ENCODE data around the gene DNAH6.

Gene DNAH6

GRCh38 chr2:84700006-84700405 lies 183.7 kb downstream of the DNAH6 start:
- DNase-seq: no peak

- no peak for DNase-seq
Measured at GRCh38 chr2:84701880-84702279, 185.6 kb downstream of the DNAH6 start.

- DNase-seq: no peak
Measured at GRCh38 chr2:84702941-84703340, 186.6 kb downstream of the DNAH6 start.

GRCh38 chr2:84703831-84704230 lies 187.5 kb downstream of the DNAH6 start:
- DNase-seq: no peak

GRCh38 chr2:84704505-84705244 lies 188.4 kb downstream of the DNAH6 start:
- DNase-seq: no peak

GRCh38 chr2:84705858-84706257 lies 189.6 kb downstream of the DNAH6 start:
- no peak for DNase-seq

GRCh38 chr2:84708442-84708841 lies 192.1 kb downstream of the DNAH6 start:
- no peak for DNase-seq

GRCh38 chr2:84711651-84712050 lies 195.4 kb downstream of the DNAH6 start:
- DNase-seq: no peak

GRCh38 chr2:84713441-84713840 lies 197.1 kb downstream of the DNAH6 start:
- DNase-seq: no peak

- no peak for DNase-seq
Measured at GRCh38 chr2:84716564-84716963, 200.3 kb downstream of the DNAH6 start.

- no peak for DNase-seq
Measured at GRCh38 chr2:84717302-84717701, 201.0 kb downstream of the DNAH6 start.

- DNase-seq: no peak
Measured at GRCh38 chr2:84719434-84719833, 203.1 kb downstream of the DNAH6 start.

- DNase-seq: no peak
Measured at GRCh38 chr2:84723831-84724230, 207.5 kb downstream of the DNAH6 start.

GRCh38 chr2:84725717-84726116 lies 209.4 kb downstream of the DNAH6 start:
- no peak for DNase-seq

- no peak for DNase-seq
Measured at GRCh38 chr2:84727315-84727714, 211.0 kb downstream of the DNAH6 start.

- DNase-seq: no peak
Measured at GRCh38 chr2:84729224-84729623, 212.9 kb downstream of the DNAH6 start.

GRCh38 chr2:84731185-84731584 lies 214.9 kb downstream of the DNAH6 start:
- no peak for DNase-seq

GRCh38 chr2:84732897-84733778 lies 216.8 kb downstream of the DNAH6 start:
- no peak for DNase-seq

GRCh38 chr2:84735389-84735788 lies 219.1 kb downstream of the DNAH6 start:
- no peak for DNase-seq

- DNase-seq: peak; percentile 33 to 56
Measured at GRCh38 chr2:84741182-84741822, 225.0 kb downstream of the DNAH6 start.

- DNase-seq: no peak
Measured at GRCh38 chr2:84748341-84748740, 232.0 kb downstream of the DNAH6 start.

GRCh38 chr2:84749442-84749841 lies 233.1 kb downstream of the DNAH6 start:
- no peak for DNase-seq

- no peak for DNase-seq
Measured at GRCh38 chr2:84755096-84755495, 238.8 kb downstream of the DNAH6 start.

- DNase-seq: no peak
Measured at GRCh38 chr2:84757648-84758047, 241.3 kb downstream of the DNAH6 start.
